Tibial nerve (tissue), 4 donors: ENCODE data around the gene ZNF692.
"Not testable (repeated sequence)": the region's sequence is repeated elsewhere in the genome, so short reads cannot be mapped to it uniquely, and the experiment has no call there.

Source experiments
- CTCF ChIP-seq, 5 experiments: fragments of 200-600 bp in 3 of 5; fragments of 450-650 bp in 2 of 5; sonication (generic) in 3 of 5; IDR thresholded peaks; one replicate each; pipeline ENCODE4 v1.5.1; 2016 to 2019; ENCODE audit warnings: antibody characterized with exemption in 5 of 5, mild to moderate bottlenecking in 3 of 5, moderate library complexity in 2 of 5
- EP300 ChIP-seq, 2 donors: sonication (generic); formaldehyde crosslinking; IDR thresholded peaks; one replicate each; pipeline ENCODE4 v1.6.1; 2017; ENCODE audit warnings: antibody characterized with exemption in 2 of 2, mild to moderate bottlenecking in 1 of 2
- POLR2A ChIP-seq, 2 donors: fragments of 450-650 bp; IDR thresholded peaks; one replicate each; pipeline ENCODE4 v1.6.1; 2017; ENCODE audit warnings: antibody characterized with exemption in 2 of 2, mild to moderate bottlenecking in 2 of 2, moderate library complexity in 2 of 2

GRCh38 chr1:248830718-248831017 is 28.2 kb downstream of the ZNF692 start:
- not testable (repeated sequence) for TF ChIP-seq CTCF, POLR2A, EP300 (IDR thresholded peaks at IDR 0.05)
